A549 (cell line): Measurements from ENCODE around the gene SCGB1D2. TPM values are rescaled to one million over a fixed set of nuclear protein-coding genes. Genes with fewer than 3 reads are reported as not detected.

Experiments
- ATAC-seq, 2 experiments: fragments of 200-7000 bp in 1 of 2; fragments of >200 bp in 1 of 2; cut with Nextera tagmentation in 1 of 2; cut with Tn5 transposase in 1 of 2; 3 replicates each; pipeline versions ENCODE4 v1.8.0 to v1.9.1; 2018 to 2020; ENCODE audit warnings: mild to moderate bottlenecking in 1 of 2, moderate library complexity in 1 of 2
- CTCF ChIA-PET: fragments of 300-600 bp; sonication (Branson Sonifier 250); formaldehyde crosslinking; extraction: SDS; loops from one replicate; lab custom pipeline; 2021; ENCODE audit warnings: antibody characterized with exemption, inconsistent platforms; lab: Yijun Ruan, JAX
- POLR2A ChIA-PET: fragments of 350-600 bp; formaldehyde crosslinking; extraction: SDS; loops from one replicate; lab custom pipeline; 2021; ENCODE audit warnings: antibody characterized with exemption, inconsistent platforms; lab: Yijun Ruan, JAX
- DNase-seq, 2 experiments: peaks; one replicate each; pipeline versions ENCODE4 v3.0.0 to v3.0.0-alpha.2; 2011 to 2016; ENCODE audit warnings: low read depth in 1 of 2, low spot score in 1 of 2
- FAIRE-seq: peaks from 2 replicates; lab custom pipeline; 2011; peaks lifted over from hg19 to GRCh38; lab: Jason Lieb, UNC
- H3K27ac ChIP-seq, 2 experiments: fragments of >200 bp; sonication (Bioruptor Twin); formaldehyde crosslinking; 3 replicates each; pipeline ENCODE4 v1.5.1; 2016 to 2017
- H3K4me1 ChIP-seq: fragments of >200 bp; sonication (Bioruptor Twin); formaldehyde crosslinking; 3 replicates; pipeline ENCODE4 v1.6.1; 2016
- H3K4me2 ChIP-seq: fragments of >200 bp; sonication (Bioruptor Twin); formaldehyde crosslinking; 3 replicates; pipeline ENCODE4 v1.6.1; 2016
- H3K4me3 ChIP-seq: fragments of >200 bp; sonication (Bioruptor Twin); formaldehyde crosslinking; 3 replicates; pipeline ENCODE4 v1.5.1; 2016
- H3K9me3 ChIP-seq: fragments of >200 bp; sonication (Bioruptor Twin); formaldehyde crosslinking; 3 replicates; pipeline ENCODE4 v1.6.1; 2016
- CBX2 ChIP-seq: fragments of 200-600 bp; sonication (generic); IDR thresholded peaks from 2 replicates; pipeline ENCODE4 v1.6.1; 2016; ENCODE audit warnings: low read depth, mild to moderate bottlenecking, borderline replicate concordance
- CBX8 ChIP-seq: fragments of 200-600 bp; sonication (generic); IDR thresholded peaks from 2 replicates; pipeline ENCODE4 v1.6.1; 2016
- EHF ChIP-seq: fragments of 250-450 bp; sonication (Bioruptor Pico); IDR thresholded peaks from 2 replicates; pipeline ENCODE4 v1.5.0; 2020; ENCODE audit warnings: mild to moderate bottlenecking
- FOSL2 ChIP-seq, 2 experiments: fragments of 450-650 bp in 1 of 2; fragments of >200 bp in 1 of 2; sonication (Bioruptor Twin) in 1 of 2; formaldehyde crosslinking; IDR thresholded peaks; 2 replicates each; pipeline versions ENCODE4 v1.5.0 to v1.6.1; 2016 to 2020; ENCODE audit warnings: mild to moderate bottlenecking in 1 of 2, moderate library complexity in 1 of 2
- HDAC2 ChIP-seq: fragments of 200-600 bp; sonication (generic); IDR thresholded peaks from 2 replicates; pipeline ENCODE4 v1.6.1; 2016
- HES2 ChIP-seq: fragments of >200 bp; sonication (Bioruptor Twin); formaldehyde crosslinking; IDR thresholded peaks from 2 replicates; pipeline ENCODE4 v1.6.1; 2016
- MAFK ChIP-seq: fragments of 450-650 bp; IDR thresholded peaks from 2 replicates; pipeline ENCODE4 v1.6.1; 2014; ENCODE audit not compliant: partially characterized antibody
- NFE2L2 ChIP-seq: fragments of 150-350 bp; conservative IDR thresholded peaks from 2 replicates; pipeline ENCODE4 v1.6.1; 2014; ENCODE audit warnings: low read length
- PBX3 ChIP-seq: IDR thresholded peaks from 2 replicates; pipeline ENCODE4 v1.6.1; 2012
- POLR2AphosphoS2 ChIP-seq: conservative IDR thresholded peaks from 2 replicates; pipeline ENCODE4 v1.6.1; 2012; ENCODE audit warnings: low read length, improper control_type of control experiment, inconsistent platforms
- RAD21 ChIP-seq, 2 experiments: fragments of >200 bp in 1 of 2; sonication (Bioruptor Twin) in 1 of 2; formaldehyde crosslinking in 1 of 2; IDR thresholded peaks in 1 of 2; conservative IDR thresholded peaks in 1 of 2; 2 replicates in 1 of 2; 3 replicates in 1 of 2; pipeline ENCODE4 v1.6.1; 2012 to 2018; ENCODE audit warnings: inconsistent platforms in 1 of 2
- REST ChIP-seq: fragments of 200-600 bp; sonication (generic); IDR thresholded peaks from 2 replicates; pipeline ENCODE4 v1.6.1; 2016; ENCODE audit warnings: antibody characterized with exemption, mild to moderate bottlenecking, moderate library complexity
- RFX5 ChIP-seq: fragments of 450-650 bp; IDR thresholded peaks from 2 replicates; pipeline ENCODE4 v1.7.1; 2014; ENCODE audit warnings: antibody characterized with exemption, mild to moderate bottlenecking, moderate library complexity
- RNF2 ChIP-seq: fragments of 200-600 bp; sonication (generic); IDR thresholded peaks from 2 replicates; pipeline ENCODE4 v1.6.1; 2016; ENCODE audit warnings: low read depth, mild to moderate bottlenecking, antibody characterized with exemption, moderate library complexity, borderline replicate concordance
- TP53 ChIP-seq: fragments of 250-450 bp; sonication (Bioruptor Pico); IDR thresholded peaks from 2 replicates; pipeline ENCODE4 v1.5.0; 2021; ENCODE audit warnings: mild to moderate bottlenecking, moderate library complexity
- ZC3H11A ChIP-seq: fragments of 450-650 bp; IDR thresholded peaks from 2 replicates; pipeline ENCODE4 v1.6.1; 2014; ENCODE audit warnings: antibody characterized with exemption, mild to moderate bottlenecking
- ZNF302 ChIP-seq: fragments of 250-450 bp; sonication (Bioruptor Pico); IDR thresholded peaks from 2 replicates; pipeline ENCODE4 v1.9.0; 2021; ENCODE audit warnings: inconsistent platforms, mild to moderate bottlenecking, moderate library complexity
- WGBS: methylation state at CpG from one replicate; pipeline ENCODE4 v1.1.6; 2017; ENCODE audit errors: missing lambda C conversion rate; 5-methylcytosine and 5-hydroxymethylcytosine counted together
- polyA plus RNA-seq, 4 experiments: library from polyadenylated mRNA; depleted of rRNA in 3 of 4; stranded (reverse); fragments of >200 nt; fragmentation: RNase III in 1 of 4; extraction: RNeasy Plus Mini Kit Qiagen cat#74134 plus additional on column Dnase treatment in 1 of 4; gene quantifications; 2 replicates in 3 of 4; 3 replicates in 1 of 4; pipeline ENCODE4 v1.2.3, GENCODE V29; 2011 to 2017
- TF ChIP-seq, protein P1 (sequence below): IDR thresholded peaks from 2 replicates; pipeline ENCODE4 v1.6.1; 2012
- TF ChIP-seq, protein P2 (sequence below): fragments of >200 bp; sonication (Bioruptor Twin); formaldehyde crosslinking; IDR thresholded peaks from 3 replicates; pipeline ENCODE4 v1.5.1; 2016

SCGB1D2 gene
- polyA plus RNA-seq, 2 of the 4 experiments (the other 2 are of a cell fraction) = not detected

DNA sequence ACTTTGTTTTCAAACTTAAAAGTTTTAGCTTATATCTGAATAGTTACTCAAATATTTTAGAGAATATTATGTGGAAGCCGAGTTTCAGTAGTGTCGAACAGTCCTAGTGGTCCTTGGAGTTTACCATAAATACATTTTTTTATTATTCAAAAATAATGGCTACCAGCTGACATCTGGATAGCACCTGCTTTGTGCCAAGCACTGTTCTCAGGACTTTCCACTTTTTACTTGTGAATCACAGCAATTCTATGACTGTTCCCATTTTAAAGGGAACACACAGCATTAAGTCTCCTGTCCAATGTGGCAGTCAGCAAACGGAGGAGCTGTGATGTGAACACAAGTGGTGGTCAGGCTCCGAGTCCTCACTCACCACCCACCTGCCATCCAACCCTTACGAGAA is 37.6 kb upstream of the SCGB1D2 start:
- WGBS = 35% methylated on average over 5 of the region's 5 CpGs
- Histone ChIP-seq H3K27ac (no peak overlapping the region), H3K4me1 (no peaks in the 10 kb centered on the region), H3K4me3 (no peak overlapping the region), H3K9me3 (no peaks in the 10 kb centered on the region), H3K4me2 (no peak overlapping the region)
- CTCF ChIA-PET = interaction anchor here (1.2 to 4.1 kb wide), 4 partner anchors 13 to 356 kb away, joined by 3 to 18 read pairs (median 4); no protein-coding TSS in a partner anchor
- ATAC-seq (no peak), DNase-seq (no peak), FAIRE-seq (no peak)
- POLR2A ChIA-PET = no interaction called here
- no peak for TF ChIP-seq EHF (CRISPR knock-in tag)
- TF ChIP-seq POLR2AphosphoS2 = no peak
- TF ChIP-seq, all 56 proteins: peak for 0

DNA sequence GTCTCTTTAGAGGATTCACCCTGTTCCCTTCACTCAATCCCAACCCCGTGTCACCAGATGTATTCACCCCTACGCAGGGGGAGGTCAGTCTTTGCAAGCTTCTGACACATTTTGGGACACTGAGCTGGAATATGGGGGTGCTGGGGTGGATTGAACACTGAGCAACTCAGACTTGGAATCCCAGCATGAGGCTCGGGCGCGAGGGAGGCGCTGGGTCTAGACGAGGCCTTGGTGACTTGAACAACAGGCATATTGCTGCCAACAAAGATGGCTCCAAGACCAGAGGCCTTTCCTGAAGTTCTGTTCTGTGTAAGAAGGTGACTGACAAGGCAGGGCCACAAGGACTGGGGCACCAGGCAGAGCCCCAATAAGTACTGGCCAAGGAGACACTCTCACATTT is 36.6 kb upstream of the SCGB1D2 start:
- no peak overlapping the region for H3K27ac ChIP-seq
- no peaks in the 10 kb centered on the region for H3K9me3 ChIP-seq
- H3K4me2 ChIP-seq = no peak overlapping the region
- no peak for FAIRE-seq
- no peak for DNase-seq
- POLR2A ChIA-PET = no interaction called here
- WGBS = 67% methylated on average over 7 of the region's 7 CpGs
- no peak for ATAC-seq
- TF ChIP-seq HES2 (no peak), MAFK (no peak), RNF2 (no peak), FOSL2 (IDR thresholded peaks at IDR 0.05) (no peak), FOSL2 (CRISPR knock-in tag; IDR thresholded peaks at IDR 0.05) (no peak), HDAC2 (no peak), NFE2L2 (no peak), CBX8 (no peak), REST (no peak), TP53 (CRISPR knock-in tag) (no peak), PBX3 (no peak), RFX5 (no peak), CBX2 (no peak), ZNF302 (CRISPR knock-in tag) (no peak), ZC3H11A (no peak), RAD21 (conservative IDR thresholded peaks at IDR 0.05 in 1 of 2, IDR thresholded peaks at IDR 0.05 in 1 of 2) (no peak)
- TF ChIP-seq, protein P1, sequence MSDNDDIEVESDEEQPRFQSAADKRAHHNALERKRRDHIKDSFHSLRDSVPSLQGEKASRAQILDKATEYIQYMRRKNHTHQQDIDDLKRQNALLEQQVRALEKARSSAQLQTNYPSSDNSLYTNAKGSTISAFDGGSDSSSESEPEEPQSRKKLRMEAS = no peak
- TF ChIP-seq, protein P2, sequence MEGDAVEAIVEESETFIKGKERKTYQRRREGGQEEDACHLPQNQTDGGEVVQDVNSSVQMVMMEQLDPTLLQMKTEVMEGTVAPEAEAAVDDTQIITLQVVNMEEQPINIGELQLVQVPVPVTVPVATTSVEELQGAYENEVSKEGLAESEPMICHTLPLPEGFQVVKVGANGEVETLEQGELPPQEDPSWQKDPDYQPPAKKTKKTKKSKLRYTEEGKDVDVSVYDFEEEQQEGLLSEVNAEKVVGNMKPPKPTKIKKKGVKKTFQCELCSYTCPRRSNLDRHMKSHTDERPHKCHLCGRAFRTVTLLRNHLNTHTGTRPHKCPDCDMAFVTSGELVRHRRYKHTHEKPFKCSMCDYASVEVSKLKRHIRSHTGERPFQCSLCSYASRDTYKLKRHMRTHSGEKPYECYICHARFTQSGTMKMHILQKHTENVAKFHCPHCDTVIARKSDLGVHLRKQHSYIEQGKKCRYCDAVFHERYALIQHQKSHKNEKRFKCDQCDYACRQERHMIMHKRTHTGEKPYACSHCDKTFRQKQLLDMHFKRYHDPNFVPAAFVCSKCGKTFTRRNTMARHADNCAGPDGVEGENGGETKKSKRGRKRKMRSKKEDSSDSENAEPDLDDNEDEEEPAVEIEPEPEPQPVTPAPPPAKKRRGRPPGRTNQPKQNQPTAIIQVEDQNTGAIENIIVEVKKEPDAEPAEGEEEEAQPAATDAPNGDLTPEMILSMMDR = no peak
- no peaks in the 10 kb centered on the region for H3K4me1 ChIP-seq
- CTCF ChIA-PET = interaction anchor here (1.8 to 4.1 kb wide), 2 partner anchors 12 to 98 kb away, joined by 4 to 18 read pairs; no protein-coding TSS in a partner anchor
- no peak overlapping the region for H3K4me3 ChIP-seq
